Testis (tissue), 2 donors: ENCODE measurements around the gene PLSCR4.

Experiments
- POLR2A ChIP-seq: fragments of 450-650 bp; IDR thresholded peaks from one replicate; pipeline ENCODE4 v1.6.1; 2017; ENCODE audit warnings: antibody characterized with exemption, mild to moderate bottlenecking, moderate library complexity
- TF ChIP-seq, protein P1 (sequence below), 3 experiments: fragments of 450-650 bp in 2 of 3; fragments of 200-600 bp in 1 of 3; sonication (generic) in 1 of 3; IDR thresholded peaks; one replicate each; pipeline ENCODE4 v1.5.1; 2016 to 2019; ENCODE audit warnings: antibody characterized with exemption in 3 of 3, mild to moderate bottlenecking in 2 of 3, moderate library complexity in 1 of 3

DNA sequence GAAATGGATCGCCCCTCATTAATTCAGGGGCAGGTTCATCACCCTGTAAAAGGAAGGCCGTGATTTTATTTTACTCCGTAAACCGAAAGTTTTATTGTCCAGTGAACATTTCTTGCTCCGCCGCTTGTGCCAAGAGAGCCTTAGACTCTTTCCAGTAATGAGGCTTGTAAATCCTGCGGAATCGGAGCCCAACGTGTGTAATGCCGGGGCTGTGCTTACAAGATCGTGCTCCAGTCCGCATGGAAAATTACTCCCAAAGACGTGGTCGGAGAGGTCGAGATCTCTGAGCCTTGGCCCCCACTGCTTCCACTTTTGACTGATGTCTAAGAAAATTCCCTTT, 89.3 kb downstream of the PLSCR4 start:
- TF ChIP-seq, protein P1, sequence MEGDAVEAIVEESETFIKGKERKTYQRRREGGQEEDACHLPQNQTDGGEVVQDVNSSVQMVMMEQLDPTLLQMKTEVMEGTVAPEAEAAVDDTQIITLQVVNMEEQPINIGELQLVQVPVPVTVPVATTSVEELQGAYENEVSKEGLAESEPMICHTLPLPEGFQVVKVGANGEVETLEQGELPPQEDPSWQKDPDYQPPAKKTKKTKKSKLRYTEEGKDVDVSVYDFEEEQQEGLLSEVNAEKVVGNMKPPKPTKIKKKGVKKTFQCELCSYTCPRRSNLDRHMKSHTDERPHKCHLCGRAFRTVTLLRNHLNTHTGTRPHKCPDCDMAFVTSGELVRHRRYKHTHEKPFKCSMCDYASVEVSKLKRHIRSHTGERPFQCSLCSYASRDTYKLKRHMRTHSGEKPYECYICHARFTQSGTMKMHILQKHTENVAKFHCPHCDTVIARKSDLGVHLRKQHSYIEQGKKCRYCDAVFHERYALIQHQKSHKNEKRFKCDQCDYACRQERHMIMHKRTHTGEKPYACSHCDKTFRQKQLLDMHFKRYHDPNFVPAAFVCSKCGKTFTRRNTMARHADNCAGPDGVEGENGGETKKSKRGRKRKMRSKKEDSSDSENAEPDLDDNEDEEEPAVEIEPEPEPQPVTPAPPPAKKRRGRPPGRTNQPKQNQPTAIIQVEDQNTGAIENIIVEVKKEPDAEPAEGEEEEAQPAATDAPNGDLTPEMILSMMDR (IDR thresholded peaks at IDR 0.05): no peak
- no peak for TF ChIP-seq POLR2A
